HG03045 (cell line): ENCODE data around the gene PRDM5.

Source experiments
- ATAC-seq: cut with Tn5 transposase; IDR thresholded peaks from one replicate; pipeline ENCODE4 v1.9.1; 2021; ENCODE audit warnings: mild to moderate bottlenecking, moderate library complexity; ENCODE audit not compliant: unreplicated experiment

The PRDM5 gene

DNA sequence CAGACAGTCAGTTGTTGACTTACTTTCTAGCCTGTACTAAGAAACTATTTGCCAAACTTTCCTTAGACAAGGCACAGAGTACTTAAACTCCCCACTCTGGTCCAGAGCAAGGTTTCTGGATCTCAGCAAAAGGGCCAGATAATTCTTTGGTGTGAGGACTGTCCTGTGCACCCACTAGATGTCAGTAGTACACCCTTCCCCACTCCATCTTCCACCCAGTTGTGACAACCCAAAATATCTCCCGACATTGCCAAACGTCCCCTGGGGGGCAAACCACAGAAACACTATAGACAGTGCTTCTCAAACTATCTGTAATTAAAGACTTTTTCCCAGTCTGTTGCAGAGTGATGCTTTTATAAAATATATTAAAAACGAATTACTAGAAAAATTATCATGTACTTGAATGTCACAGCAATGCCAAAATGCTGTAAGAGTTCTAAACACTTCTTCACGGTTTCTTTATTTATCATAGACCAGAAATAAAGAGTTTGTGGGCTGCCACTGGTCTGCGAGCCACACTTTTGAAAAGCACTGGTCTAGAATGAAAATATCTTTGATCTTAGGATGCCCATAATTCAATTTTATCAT is 203.5 kb downstream of the PRDM5 start:
- ATAC-seq: peak; percentile 75

DNA sequence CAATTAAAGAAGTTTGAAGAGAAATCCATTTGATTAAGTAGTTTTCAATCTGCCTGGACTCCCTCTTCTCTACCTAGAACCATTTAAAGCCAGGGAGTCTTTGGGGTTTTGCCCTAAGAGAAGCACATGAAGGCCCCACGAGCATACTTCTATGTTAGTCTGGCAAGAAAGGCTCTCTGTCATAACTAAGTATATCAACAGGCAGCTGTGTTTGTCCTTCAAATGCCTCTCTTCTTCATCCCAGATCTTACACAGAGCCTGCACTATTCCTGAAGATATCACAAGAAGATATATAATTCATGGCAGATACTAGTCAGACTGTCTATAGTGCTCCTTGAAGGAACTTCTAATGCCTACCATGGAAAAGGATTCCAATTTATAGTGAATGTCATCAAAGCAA is 206.2 kb downstream of the PRDM5 start:
- ATAC-seq: no peak

DNA sequence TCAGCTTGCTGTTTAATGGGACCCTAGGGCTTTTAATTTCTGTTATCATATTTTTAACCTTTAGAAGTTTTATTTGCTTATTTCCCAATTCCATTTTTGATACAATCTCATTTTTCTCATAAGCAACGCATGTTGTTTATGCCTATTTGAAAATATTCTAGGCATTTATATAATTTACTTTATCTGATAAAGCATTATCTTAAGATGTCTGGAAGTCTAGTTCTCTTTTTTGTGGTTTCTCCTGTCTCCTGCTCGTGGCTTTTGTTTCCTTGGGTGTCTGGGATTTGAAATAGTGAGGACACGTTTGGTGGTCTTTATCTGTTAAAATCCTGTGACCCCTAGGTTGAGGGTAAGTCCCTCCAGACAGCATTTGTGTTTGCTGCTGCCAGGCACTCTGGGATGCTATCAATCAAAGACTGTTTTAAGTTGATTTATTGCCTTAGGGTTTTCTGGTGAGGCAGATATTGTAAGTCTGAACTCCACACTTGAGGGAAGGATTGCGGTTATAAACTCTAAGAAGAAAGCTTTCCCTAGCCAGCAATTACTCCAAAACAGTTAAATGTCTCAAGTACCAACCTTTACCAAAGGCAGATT is 208.0 kb downstream of the PRDM5 start:
- ATAC-seq: no peak

DNA sequence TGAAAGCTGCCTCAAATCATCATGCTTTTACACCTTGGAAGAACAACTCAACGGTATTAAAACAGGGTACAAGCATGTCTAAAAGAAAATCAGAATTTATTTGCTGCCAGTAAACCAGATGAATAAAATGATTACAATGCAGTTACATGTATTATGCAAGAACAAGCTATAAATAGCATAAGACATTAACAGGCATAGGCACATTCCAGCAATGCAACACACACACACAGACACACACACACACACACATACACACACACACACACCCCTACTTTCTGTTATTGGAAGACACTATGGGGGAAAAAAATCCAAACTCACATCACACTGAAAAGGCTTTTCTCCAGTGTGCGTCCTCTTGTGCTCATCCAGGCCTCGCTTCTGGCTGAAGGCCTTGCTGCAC is 212.5 kb downstream of the PRDM5 start:
- ATAC-seq: no peak

DNA sequence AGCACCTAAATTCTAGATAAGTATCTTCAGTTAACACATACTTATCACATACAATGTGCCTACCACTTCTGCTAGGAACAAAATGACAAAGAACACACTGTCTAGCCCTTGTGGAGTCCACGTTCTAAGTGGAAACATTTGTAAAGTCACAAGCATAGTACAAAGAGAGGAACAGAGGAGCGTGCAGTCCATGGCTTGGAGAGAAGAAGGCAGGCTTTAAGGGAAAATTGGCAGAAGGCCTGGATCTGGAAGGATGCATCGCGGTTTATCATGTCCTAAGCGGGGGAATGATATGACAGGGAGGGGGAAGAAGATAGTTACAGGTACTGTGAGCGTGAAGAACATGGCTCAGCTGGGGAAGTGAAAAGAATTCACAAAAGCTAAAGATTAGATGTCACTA is 218.0 kb downstream of the PRDM5 start:
- no peak for ATAC-seq

DNA sequence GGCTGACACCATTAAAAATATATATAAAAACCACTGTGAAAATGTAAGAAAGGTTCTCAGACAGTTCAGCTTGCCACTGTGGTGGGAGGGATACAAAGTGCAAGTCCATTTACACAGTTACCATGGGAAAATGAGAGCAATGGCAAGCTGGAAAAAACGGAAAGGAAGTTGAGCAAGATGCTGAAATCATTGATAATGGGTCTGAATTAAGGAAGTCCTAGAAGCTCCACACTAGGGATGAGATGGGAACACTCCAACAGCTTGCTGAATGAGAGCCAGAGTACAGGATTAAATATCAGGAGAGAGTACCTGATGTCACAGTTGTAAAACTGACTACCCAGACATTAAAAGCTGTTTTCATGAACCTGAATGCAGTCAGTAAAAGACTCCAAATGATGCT is 218.6 kb downstream of the PRDM5 start:
- no peak for ATAC-seq

DNA sequence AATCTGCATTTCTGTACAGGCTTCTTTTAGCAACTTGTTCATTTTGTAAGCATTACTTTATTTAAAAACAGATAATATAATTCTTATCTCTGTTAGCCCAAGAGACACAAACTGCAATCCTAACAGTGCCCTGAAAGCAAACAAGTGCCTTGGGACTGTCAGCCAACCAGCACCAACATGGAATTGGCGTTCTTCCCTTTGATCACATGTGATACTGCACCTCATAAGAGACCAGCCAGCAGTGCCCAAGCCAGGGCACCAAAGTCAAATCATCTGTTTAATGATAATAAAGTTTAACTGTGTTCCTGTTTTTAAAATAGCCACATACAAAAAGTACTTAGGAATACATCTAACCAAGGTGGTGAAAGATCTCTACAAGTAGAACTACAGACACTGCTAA is 223.2 kb downstream of the PRDM5 start:
- no peak for ATAC-seq

DNA sequence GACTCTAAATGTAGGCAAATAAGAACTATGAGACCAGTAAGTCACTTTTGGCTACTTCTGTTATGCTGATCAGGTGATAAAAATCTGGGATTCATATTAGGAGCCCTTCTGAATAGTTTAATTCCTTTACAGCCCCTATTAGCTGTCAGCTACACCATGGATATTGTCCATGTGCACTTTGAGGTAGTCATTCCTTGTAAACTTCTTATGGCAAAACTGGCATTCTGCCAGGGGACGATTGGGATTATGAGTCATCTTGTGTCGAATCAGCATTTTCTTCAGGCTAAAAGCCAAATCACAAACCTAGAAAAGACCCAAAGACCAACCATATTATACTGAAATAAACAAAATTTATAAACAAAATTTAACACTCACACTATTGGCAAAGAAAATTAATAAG is 227.6 kb downstream of the PRDM5 start:
- ATAC-seq: no peak

DNA sequence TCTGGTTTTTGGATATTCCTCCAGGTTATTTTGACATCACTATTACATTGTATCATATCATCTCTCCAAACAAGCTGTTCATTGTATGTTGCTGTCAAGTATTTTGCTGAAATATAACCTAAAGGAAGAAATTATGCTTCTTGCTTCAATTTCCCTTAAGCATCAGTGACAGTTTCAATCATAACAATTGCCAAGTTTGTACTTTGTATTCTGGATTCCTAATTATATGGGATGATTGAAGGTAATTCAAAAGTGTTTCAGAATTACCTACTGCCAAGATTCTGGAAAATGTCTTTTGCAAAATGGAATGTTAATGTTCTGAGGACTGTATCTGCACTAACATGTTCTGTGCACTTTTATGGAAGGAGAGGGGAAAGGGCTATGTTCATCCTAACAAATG is 228.7 kb downstream of the PRDM5 start:
- no peak for ATAC-seq

DNA sequence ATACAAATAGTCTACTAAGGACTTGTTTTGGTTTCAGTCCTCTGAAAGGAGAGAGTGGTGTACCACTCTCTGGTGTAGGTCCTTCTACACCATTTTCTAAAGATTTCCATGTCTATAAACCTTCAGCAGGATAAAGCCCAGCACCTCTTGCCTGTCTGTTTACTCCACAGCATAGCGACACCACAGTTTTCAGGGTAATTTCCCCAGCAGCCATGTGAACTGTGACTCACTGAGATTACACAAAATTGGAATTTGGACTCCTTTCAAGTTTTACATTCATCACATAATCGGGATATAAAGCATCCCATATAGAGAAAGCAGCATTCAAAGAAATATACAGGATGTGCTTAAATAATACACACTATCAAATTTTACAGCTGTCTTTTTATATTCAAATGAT is 229.6 kb downstream of the PRDM5 start:
- no peak for ATAC-seq

DNA sequence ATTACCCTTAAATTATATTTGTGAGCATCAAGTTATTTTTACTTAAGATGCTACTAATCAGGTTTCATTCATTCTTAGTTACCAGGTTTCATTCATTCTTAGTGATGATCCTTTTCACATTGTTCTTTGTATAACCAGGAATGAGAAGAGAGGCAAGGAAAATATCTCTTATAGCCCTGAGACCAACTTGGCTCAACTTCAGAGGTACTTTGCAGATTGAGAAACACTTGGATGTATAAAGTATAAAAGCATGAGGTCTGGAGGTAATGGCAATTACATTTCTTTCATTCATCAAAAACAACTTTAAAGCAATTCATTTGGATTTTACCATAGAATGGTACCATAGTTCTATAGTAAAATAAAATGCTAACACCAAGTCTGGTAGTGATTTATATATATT is 231.0 kb downstream of the PRDM5 start:
- ATAC-seq: no peak

DNA sequence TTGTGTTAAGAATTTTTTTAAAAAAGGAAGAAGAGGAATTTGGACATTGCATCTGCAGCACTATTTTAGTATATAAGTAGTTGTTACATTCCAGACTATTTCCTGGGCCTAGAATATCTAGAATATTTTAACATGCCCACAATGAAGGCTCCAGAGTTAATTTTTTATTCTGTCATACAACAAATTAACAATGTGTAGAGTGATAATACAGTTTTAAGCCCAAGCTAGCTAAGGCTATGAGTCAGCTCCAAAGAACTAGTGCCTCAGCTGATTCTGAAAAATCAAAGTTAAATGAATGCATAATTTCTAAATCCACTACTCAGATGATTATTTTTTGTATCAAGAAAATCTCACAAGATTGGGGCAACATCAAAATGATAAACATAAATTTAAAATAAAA is 231.4 kb downstream of the PRDM5 start:
- no peak for ATAC-seq

DNA sequence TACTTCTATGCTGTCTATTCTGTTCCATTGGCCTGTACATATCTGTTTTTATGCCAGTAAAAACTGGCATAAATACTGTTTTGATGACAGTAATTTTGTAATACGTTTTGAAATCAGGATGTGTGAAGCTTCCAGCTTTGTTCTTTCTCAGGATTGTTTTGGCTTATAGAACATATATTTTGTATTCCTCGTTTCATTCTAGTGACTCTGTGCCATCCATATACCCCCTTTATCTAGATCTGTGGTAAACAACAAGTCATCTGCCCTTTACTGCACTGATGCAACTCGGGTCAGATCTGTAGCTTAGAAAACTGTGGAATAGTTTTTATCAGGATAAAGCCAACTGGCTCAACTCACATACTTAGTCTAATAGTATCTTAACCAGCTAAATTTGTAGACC is 233.7 kb downstream of the PRDM5 start:
- no peak for ATAC-seq

DNA sequence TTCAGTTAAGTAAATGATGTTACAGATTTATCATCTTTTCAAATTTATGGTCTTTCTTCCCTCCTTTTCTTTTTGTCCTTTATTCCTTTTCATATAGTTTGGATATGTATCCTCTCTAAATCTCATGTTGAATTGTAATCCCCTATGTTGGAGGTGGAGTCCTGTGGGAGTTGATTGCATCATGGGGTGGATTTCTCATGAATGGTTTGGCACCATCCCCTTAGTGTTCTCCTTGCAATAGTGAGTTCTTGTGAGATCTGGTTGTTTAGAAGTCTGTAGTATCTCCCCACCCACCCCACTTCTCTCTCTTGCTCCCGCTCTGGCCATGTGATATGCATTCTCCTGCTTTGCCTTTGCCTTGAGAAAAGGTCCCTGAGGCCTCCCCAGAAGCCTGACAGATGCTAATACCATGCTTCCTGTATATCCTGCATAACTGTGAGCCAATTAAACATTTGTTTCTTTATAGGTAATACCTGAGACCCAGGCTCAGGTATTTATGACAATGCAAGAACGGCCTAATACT is 236.7 kb downstream of the PRDM5 start:
- ATAC-seq: no peak

DNA sequence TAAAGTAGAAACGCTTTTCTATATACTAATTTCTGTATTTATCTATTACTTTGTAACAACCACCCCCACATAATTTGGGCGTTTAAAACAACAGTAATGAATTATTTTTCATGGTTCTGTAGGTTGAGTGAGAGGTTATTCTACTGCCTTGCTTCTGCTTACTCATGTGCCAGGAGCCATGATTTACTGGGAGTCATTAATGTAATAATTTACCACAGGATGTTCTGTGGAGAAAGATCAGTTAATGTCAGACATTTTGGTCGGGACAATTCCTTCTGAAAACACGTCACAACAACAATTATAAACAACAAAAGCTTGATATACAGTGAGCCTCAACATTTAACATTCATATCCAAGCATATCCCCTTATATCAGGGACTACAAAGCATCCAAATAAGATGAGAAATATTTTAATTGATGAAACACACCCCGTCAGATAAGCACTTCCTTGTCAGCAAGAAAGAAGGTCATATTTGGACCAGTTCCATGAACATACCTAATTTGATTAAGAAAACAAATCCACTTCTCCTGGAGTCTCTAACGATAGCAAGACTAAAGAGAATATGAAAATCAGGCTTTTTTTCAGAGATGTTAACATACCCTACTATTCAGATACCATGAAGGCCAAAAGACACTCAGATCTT is 238.5 kb downstream of the PRDM5 start:
- no peak for ATAC-seq

DNA sequence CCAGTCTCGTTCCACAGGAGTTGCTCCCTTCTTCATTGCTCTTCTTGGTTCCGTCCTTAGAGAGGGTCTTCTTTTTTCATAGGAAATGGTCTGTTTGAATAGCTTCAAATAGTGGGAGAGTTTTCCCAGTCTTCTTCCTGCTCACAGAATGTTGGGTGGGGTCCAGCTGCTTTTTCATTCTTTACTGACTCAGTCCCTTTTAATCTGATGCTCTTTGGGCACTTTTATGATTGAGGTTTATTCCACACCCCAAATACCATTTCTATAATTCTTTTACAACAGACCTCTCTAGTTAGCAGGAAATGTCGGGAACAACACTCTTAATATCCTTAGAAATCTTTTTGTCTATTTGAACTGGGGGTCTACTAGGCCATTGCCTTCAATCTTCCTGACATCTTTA is 239.5 kb downstream of the PRDM5 start:
- no peak for ATAC-seq

DNA sequence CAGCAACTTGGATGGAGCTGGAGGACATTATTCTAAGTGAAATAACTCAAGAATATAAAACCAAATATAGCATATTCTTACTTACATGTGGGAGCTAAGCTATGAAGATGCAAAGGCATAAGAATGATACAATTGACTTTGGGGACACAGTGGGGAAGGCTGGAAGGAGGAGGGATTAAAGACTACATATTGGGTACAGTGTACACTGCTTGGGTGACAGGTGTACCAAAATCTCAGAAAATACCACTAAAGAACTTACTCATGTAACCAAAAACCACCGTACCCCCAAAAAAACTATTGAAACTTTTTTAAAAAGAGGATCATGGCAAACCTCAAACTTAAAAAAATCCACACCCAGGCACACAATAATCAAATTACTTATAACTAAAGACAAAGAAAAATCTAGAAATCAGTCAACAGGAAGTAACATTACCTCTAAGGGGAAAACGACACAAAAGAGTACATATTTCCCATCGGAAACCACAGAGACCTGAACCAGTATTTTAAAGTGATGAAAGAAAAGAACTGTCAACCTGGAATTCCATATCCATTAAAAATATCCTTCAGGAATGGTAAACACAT is 241.8 kb downstream of the PRDM5 start:
- no peak for ATAC-seq

DNA sequence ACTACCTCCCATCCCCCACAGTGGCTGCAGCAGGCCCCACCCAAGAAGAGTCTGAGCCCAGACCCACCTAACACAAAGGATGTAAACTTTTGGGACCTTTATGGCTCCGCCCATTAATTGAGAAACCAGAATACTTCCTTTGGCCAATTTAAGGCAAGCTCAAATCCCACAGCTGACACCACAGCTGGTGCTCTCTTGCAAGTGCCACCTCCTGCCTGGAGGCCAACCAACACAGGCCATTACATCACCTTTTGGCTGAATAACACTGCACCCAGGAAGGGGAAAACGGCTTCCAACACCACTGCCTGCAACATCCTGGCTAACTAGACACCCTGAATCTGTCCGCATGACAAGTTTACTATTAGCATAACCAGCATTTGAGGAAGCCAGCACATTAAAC is 248.8 kb downstream of the PRDM5 start:
- ATAC-seq: no peak

DNA sequence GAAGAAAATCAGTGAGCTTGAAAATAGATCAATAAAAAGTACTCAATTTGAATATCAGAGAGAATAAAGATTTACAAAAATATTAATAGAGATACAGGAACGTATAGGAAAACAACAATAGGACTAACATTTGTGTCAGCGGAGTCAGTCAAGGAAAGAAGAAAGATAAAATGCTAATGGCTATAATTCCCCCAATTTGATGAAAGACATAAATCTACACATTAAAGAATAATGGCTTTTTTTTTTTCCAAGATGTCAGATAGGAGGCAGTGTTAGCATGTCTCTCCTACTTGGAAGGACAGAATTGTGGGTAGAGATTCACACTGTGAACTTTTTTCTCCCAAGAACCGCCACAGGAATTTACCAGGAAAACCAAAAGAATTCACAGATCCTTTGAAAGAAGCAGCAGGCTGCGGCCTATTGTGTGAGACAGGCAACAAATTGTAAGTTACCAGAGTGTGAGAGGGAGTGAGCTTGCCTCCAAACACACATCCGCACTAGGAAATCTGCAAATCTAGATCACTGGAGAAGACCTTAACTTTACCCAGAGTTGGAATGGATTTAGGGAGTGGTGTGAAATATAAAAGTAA is 249.9 kb downstream of the PRDM5 start:
- no peak for ATAC-seq

DNA sequence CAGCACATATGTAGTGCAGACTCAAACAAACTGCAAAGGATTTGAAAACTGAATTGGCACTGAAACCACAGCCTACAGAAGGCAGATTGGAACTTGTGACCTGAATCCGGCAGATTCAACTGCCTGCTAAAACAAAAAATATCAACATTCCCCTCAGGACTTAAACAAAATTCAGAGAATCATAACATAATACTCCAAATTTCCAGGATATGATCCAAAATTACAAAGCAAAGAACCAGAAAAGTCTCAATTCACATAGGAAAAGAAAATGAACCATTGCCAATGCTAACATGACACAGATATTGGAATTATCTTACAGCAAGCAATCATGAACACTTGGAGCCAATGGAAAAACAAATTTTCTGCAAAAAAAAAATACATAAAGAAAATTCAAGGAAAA is 250.4 kb downstream of the PRDM5 start:
- no peak for ATAC-seq

DNA sequence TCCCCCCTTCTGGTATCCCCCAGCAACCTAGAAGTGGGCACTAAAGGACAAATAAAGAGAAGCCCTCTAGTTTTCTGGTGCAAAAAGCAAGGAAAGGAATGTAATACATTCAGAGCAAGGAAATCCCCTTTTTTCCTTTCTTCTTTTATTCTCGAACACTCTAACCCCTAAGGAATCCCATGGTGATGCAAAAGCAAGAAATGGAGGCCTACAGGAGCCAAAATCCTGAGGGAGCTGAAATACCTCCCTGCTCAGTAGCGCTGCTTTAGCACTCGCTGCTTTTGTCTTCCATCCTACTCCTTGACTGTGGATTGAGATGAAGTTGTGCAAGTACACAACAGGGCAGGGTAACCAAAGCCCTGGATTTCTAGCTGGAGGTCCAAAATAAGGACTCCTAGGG is 251.0 kb downstream of the PRDM5 start:
- no peak for ATAC-seq

DNA sequence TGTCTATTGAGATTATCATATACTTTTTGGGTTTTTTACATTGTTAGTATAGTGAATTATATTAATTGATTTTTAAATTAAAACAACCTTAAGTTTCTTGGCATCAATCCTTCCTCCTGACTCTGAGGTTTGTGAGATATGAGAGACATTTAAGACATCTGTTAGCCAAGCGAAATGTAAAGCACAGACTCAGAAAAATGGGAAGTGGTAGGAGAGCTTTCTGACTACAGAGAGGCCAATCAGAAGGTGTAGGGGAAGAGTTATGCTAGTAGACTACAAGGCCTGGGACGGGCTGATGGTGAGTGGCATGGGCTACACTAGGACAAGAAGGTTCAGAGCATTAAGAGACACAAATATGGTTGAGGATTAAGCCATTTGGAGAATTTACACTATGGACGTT is 255.4 kb downstream of the PRDM5 start:
- no peak for ATAC-seq
